Vagina (tissue), 2 donors: ENCODE data around the gene SNCA. TPM values are rescaled to one million over a fixed set of nuclear protein-coding genes. Genes with fewer than 3 reads are reported as not detected.

ENCODE experiments used
- DNase-seq, 2 donors: peaks; one replicate each; pipeline ENCODE4 v3.0.0-alpha.2; 2017; ENCODE audit errors: extremely low spot score in 2 of 2
- H3K27ac ChIP-seq: fragments of 200-600 bp; sonication (generic); one replicate; pipeline ENCODE4 v1.5.1; 2019
- H3K27me3 ChIP-seq: fragments of 200-600 bp; sonication (generic); one replicate; pipeline ENCODE4 v1.5.1; 2019
- H3K36me3 ChIP-seq, 2 donors: fragments of 200-600 bp; sonication (generic); one replicate each; pipeline ENCODE4 v1.5.1; 2017 to 2019
- H3K4me1 ChIP-seq: fragments of 200-600 bp; sonication (generic); one replicate; pipeline ENCODE4 v1.5.1; 2019
- H3K4me3 ChIP-seq, 2 donors: fragments of 200-600 bp; sonication (generic); 1 replicate in 1 of 2; 2 replicates in 1 of 2; pipeline ENCODE4 v1.5.1; 2016 to 2019
- H3K9me3 ChIP-seq: fragments of 200-600 bp; sonication (generic); one replicate; pipeline ENCODE4 v1.5.1; 2019
- CTCF ChIP-seq, 3 experiments: fragments of 450-650 bp in 2 of 3; fragments of 200-600 bp in 1 of 3; sonication (generic) in 1 of 3; IDR thresholded peaks; one replicate each; pipeline ENCODE4 v1.5.1; 2017 to 2019; ENCODE audit warnings: antibody characterized with exemption in 3 of 3, mild to moderate bottlenecking in 2 of 3, moderate library complexity in 2 of 3
- POLR2A ChIP-seq, 2 donors: fragments of 450-650 bp; IDR thresholded peaks; one replicate each; pipeline ENCODE4 v1.6.1; 2017; ENCODE audit warnings: antibody characterized with exemption in 2 of 2, mild to moderate bottlenecking in 2 of 2, moderate library complexity in 2 of 2
- POLR2AphosphoS5 ChIP-seq, 2 donors: sonication (generic); formaldehyde crosslinking; IDR thresholded peaks; one replicate each; pipeline ENCODE4 v1.9.0; 2017; ENCODE audit warnings: antibody characterized with exemption in 2 of 2, mild to moderate bottlenecking in 2 of 2, low read depth in 1 of 2; ENCODE audit not compliant: insufficient read depth in 1 of 2
- intact Hi-C: fragments of 100-400 bp; cut with DNase I; formaldehyde crosslinking; loops from one replicate; pipeline ENCODE4 v1.15.1; 2023
- total RNA-seq: library from RNA; depleted of rRNA; stranded (reverse); fragments of >200 nt; gene quantifications from one replicate; pipeline ENCODE4 v1.2.3, GENCODE V29; 2016

The SNCA gene
- total RNA-seq, 1 donor from 2014 or later = 27.3 TPM

GRCh38 chr4:89836031-89836745 is 773 bp downstream of the SNCA start:
- DNase-seq = no peak
- no peaks in the 10 kb centered on the region for H3K9me3 ChIP-seq
- intact Hi-C loops = no loop called here
- H3K4me3 ChIP-seq = peak overlapping the region; percentile 50 to 61
- H3K36me3 ChIP-seq = no peaks in the 10 kb centered on the region
- H3K27me3 ChIP-seq = no peaks in the 10 kb centered on the region
- no peak for TF ChIP-seq POLR2A (IDR thresholded peaks at IDR 0.05)
- no peak for TF ChIP-seq POLR2AphosphoS5 (IDR thresholded peaks at IDR 0.05; ENCODE audit: insufficient read depth in 1 of 2, low read depth in 1 of 2)
- no peak for TF ChIP-seq CTCF (IDR thresholded peaks at IDR 0.05)
- no peaks in the 10 kb centered on the region for H3K4me1 ChIP-seq
- peak overlapping the region; percentile 59 for H3K27ac ChIP-seq

GRCh38 chr4:89835413-89835812 is 1.5 kb downstream of the SNCA start:
- intact Hi-C loops = no loop called here
- H3K36me3 ChIP-seq = no peaks in the 10 kb centered on the region
- H3K27me3 ChIP-seq = no peaks in the 10 kb centered on the region

GRCh38 chr4:89834486-89835209 is 2.3 kb downstream of the SNCA start:
- TF ChIP-seq CTCF (IDR thresholded peaks at IDR 0.05) (no peak), POLR2A (IDR thresholded peaks at IDR 0.05) (no peak), POLR2AphosphoS5 (IDR thresholded peaks at IDR 0.05; ENCODE audit: insufficient read depth in 1 of 2, low read depth in 1 of 2) (no peak)
- Histone ChIP-seq H3K4me3 (no peak overlapping the region), H3K36me3 (no peaks in the 10 kb centered on the region), H3K4me1 (no peaks in the 10 kb centered on the region), H3K27ac (no peak overlapping the region), H3K27me3 (no peaks in the 10 kb centered on the region), H3K9me3 (no peaks in the 10 kb centered on the region)
- intact Hi-C loops = no loop called here
- no peak for DNase-seq

More at GRCh38 chr4:89835413-89835812, 1.5 kb downstream of the SNCA start:
- no peak for TF ChIP-seq CTCF (IDR thresholded peaks at IDR 0.05)
- TF ChIP-seq POLR2AphosphoS5 (IDR thresholded peaks at IDR 0.05; ENCODE audit: insufficient read depth in 1 of 2, low read depth in 1 of 2) = no peak
- no peak for TF ChIP-seq POLR2A (IDR thresholded peaks at IDR 0.05)
- Histone ChIP-seq H3K4me1 (no peaks in the 10 kb centered on the region), H3K27ac (no peak overlapping the region), H3K9me3 (no peaks in the 10 kb centered on the region), H3K4me3 (peak overlapping the region; percentile 50 to 61)
- no peak for DNase-seq

- Histone ChIP-seq H3K36me3 (no peaks in the 10 kb centered on the region), H3K27me3 (no peaks in the 10 kb centered on the region), H3K9me3 (no peaks in the 10 kb centered on the region), H3K4me3 (no peak overlapping the region), H3K27ac (no peak overlapping the region), H3K4me1 (no peaks in the 10 kb centered on the region)
- intact Hi-C loops = no loop called here
- no peak for TF ChIP-seq POLR2A (IDR thresholded peaks at IDR 0.05)
- TF ChIP-seq POLR2AphosphoS5 (IDR thresholded peaks at IDR 0.05; ENCODE audit: insufficient read depth in 1 of 2, low read depth in 1 of 2) = no peak
- TF ChIP-seq CTCF (IDR thresholded peaks at IDR 0.05) = no peak
- DNase-seq = no peak
These were observed 7.4 kb downstream of the SNCA start for GRCh38 chr4:89829470-89830138.
